ENCODE results near the gene RPRD1A.

- TF ChIP-seq EZH2 (IDR thresholded peaks at IDR 0.05), result no peak
- TF ChIP-seq POLR2AphosphoS5 (IDR thresholded peaks at IDR 0.05; ENCODE audit: borderline replicate concordance, low read depth, low read length), result no peak
- TF ChIP-seq FOXP2 (optimal IDR thresholded peaks at IDR 0.05; ENCODE audit: control extremely low read depth, extremely low read length, insufficient read depth), result no peak
Measured at GRCh38 chr18:35948080-35948479, 119.3 kb downstream of the RPRD1A start.

All from SK-N-MC (cell line).